ENCODE results near the gene UBE2I. TPM values are rescaled to one million over a fixed set of nuclear protein-coding genes. Genes with fewer than 3 reads are reported as not detected.

The UBE2I gene
- total RNA-seq, 1 donor from 2014 or later: 214 TPM

DNA sequence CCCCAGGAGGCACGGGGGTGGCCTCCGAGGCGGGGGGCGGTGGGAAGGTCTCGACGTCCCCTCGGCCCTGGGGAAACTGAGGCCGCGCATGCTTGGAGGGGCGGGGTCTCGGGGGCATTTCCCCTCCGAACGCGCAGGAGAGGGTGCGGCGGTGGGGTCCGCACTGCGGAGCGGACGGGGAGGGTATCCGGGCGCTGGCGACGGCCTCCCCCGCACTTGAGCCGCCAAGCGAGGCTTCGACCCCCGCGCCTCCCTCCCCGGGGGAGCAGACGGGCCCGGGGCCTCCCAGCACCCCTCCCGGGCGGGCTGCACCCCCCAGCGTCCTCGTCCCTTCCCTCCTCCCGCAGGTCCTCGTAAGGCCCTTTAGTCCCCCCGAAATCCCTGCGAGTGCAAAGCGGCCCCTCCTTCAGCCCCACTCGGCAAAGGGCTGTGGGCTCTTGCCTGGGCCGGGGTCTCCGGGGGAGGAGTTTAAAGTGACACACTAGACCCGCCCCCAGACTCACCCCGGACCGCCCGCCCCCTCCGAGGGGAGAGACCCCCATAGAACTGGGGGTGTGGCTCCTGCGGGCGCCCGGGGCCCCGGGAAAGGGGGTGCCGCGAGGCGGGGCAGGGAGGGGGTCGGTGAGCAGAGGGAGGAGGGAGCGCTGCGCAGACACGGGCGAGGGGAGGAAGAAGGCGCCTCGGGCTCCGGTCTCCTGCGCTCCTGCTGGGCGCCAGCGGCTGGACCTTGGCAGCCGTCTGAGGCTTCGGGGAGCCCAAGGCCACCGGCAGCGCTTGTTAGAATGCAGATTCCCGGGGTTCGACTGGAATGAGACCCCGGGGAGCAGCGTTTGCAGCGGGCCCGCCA is 24.6 kb downstream of the UBE2I start:
- no peak for DNase-seq (ENCODE audit: low spot score in 2 of 2, unreplicated experiment in 2 of 2)
- Mint-ChIP-seq H3K4me3 (no peak overlapping the region), H3K9me3 (no peaks in the 10 kb centered on the region), H3K36me3 (no peaks in the 10 kb centered on the region), H3K27ac (no peak overlapping the region), H3K27me3 (ENCODE audit: low read depth) (peaks cover 68% of the 10 kb centered on the region), H3K4me1 (peaks cover 8% of the 10 kb centered on the region)
- TF ChIP-seq, protein P1, sequence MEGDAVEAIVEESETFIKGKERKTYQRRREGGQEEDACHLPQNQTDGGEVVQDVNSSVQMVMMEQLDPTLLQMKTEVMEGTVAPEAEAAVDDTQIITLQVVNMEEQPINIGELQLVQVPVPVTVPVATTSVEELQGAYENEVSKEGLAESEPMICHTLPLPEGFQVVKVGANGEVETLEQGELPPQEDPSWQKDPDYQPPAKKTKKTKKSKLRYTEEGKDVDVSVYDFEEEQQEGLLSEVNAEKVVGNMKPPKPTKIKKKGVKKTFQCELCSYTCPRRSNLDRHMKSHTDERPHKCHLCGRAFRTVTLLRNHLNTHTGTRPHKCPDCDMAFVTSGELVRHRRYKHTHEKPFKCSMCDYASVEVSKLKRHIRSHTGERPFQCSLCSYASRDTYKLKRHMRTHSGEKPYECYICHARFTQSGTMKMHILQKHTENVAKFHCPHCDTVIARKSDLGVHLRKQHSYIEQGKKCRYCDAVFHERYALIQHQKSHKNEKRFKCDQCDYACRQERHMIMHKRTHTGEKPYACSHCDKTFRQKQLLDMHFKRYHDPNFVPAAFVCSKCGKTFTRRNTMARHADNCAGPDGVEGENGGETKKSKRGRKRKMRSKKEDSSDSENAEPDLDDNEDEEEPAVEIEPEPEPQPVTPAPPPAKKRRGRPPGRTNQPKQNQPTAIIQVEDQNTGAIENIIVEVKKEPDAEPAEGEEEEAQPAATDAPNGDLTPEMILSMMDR (IDR thresholded peaks at IDR 0.05; ENCODE audit: unreplicated experiment): no peak

DNA sequence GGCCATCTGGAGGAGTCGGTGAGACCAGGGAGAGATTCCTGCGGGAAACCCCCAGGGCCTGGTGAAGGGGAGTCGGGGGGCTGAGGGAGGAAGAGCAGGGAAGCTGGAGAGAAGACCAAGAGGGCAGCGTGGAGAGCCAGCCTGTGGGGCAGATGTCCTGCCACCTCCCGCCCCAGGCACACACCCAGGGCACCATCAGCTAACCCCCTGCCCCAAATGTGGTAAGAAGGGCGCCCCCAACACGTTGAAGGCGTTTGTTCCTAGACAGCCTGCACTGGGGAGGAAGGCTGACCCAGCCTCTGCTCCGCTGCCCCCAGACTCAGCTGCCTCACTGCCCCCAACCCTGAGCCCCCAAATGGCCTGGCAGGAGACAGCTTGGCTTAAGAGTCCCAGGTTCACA is 25.3 kb downstream of the UBE2I start:
- TF ChIP-seq, protein P1 (IDR thresholded peaks at IDR 0.05; ENCODE audit: unreplicated experiment): no peak
- H3K36me3 Mint-ChIP-seq: no peaks in the 10 kb centered on the region
- peaks cover 8% of the 10 kb centered on the region for H3K4me1 Mint-ChIP-seq
- H3K27ac Mint-ChIP-seq: no peak overlapping the region
- DNase-seq (ENCODE audit: low spot score in 2 of 2, unreplicated experiment in 2 of 2): no peak
- no peaks in the 10 kb centered on the region for H3K9me3 Mint-ChIP-seq
- peaks cover 68% of the 10 kb centered on the region for H3K27me3 Mint-ChIP-seq (ENCODE audit: low read depth)
- H3K4me3 Mint-ChIP-seq: no peak overlapping the region

DNA sequence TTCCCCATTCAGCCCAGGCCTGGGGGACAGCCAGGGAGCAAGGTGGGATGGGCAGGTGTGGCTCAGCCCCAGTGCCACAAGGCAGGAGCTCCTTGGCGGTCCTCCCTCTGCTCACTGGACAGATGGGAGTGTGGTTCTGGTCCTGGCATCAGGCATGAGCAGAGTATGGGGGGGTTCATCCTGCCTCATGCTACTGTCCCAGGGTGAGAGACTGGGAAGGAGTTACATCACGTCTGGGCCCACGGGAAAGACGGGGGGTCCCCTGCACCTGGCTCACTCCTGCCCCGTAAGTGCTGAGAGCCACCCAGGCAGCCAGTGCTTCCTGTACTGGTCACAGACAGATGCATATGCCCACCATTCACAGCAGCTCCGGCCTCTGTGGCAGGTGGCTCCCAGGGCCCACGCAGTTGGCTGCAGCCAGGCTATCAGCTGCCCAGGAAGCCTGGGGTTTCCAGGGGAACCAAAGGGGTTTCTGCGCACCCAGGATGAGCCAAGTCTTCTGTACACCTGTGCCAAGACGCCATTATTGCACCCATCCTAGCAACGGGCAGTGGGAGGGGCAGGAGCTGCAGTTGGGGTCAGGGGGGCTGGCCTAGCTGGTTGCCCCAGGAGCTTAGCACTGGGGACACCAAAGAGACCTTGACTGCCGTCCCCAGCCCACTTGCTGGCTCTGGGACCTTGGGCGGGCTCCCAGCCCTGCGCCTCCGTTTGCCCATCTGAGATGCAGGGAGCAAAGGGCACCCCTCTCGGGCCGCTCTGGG is 26.0 kb downstream of the UBE2I start:
- no peak for DNase-seq (ENCODE audit: low spot score in 2 of 2, unreplicated experiment in 2 of 2)
- Mint-ChIP-seq H3K36me3 (no peaks in the 10 kb centered on the region), H3K4me3 (no peak overlapping the region), H3K9me3 (no peaks in the 10 kb centered on the region), H3K27me3 (ENCODE audit: low read depth) (peaks cover 68% of the 10 kb centered on the region), H3K4me1 (peaks cover 8% of the 10 kb centered on the region), H3K27ac (no peak overlapping the region)
- TF ChIP-seq, protein P1 (IDR thresholded peaks at IDR 0.05; ENCODE audit: unreplicated experiment): no peak

DNA sequence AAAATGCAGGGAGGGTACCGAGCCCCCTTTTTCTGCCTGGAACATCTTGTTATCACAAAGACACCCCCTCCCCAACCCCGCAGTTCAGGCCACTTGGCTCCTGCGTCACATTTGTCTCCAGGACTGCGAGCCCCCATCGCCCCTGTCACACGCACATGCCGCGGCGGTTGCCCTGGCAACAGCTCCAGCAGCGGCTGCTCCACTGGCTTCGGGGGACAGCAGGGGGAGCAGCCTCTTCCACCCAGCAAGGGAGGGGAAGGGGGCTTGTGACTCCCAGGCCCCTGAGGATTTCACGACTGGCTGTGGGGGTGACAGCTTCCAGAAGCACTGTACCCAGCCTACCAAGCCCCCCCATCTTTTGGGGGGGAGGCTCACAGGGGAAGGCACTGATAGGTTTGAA is 26.6 kb downstream of the UBE2I start:
- no peak overlapping the region for H3K27ac Mint-ChIP-seq
- no peaks in the 10 kb centered on the region for H3K9me3 Mint-ChIP-seq
- peaks cover 8% of the 10 kb centered on the region for H3K4me1 Mint-ChIP-seq
- TF ChIP-seq, protein P1 (IDR thresholded peaks at IDR 0.05; ENCODE audit: unreplicated experiment): no peak
- DNase-seq (ENCODE audit: low spot score in 2 of 2, unreplicated experiment in 2 of 2): no peak
- peaks cover 66% of the 10 kb centered on the region for H3K27me3 Mint-ChIP-seq (ENCODE audit: low read depth)
- no peaks in the 10 kb centered on the region for H3K36me3 Mint-ChIP-seq
- H3K4me3 Mint-ChIP-seq: no peak overlapping the region

DNA sequence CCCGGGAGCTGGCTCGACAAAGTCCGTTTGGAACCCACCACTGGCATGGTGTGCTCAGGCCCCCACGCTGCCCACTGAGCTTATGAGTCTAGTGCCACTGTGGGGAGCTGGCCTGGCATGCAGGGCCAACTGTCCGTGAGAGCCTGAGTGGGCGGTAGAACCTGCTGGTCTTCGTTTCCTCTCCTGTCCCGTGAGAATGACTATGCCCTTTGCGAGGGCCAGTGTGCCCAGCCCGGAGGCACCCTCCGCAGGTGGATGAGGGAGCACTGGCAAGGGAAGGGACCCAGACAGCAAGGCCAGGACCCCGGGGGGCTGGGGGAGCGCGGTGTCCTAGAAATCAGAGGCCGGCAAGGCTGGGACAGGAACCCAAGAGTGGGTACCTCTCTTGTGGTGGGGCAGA is 27.2 kb downstream of the UBE2I start:
- H3K4me3 Mint-ChIP-seq: no peak overlapping the region
- peaks cover 60% of the 10 kb centered on the region for H3K27me3 Mint-ChIP-seq (ENCODE audit: low read depth)
- H3K36me3 Mint-ChIP-seq: no peaks in the 10 kb centered on the region
- H3K27ac Mint-ChIP-seq: no peak overlapping the region
- TF ChIP-seq, protein P1 (IDR thresholded peaks at IDR 0.05; ENCODE audit: unreplicated experiment): no peak
- no peaks in the 10 kb centered on the region for H3K9me3 Mint-ChIP-seq
- DNase-seq (ENCODE audit: low spot score in 2 of 2, unreplicated experiment in 2 of 2): no peak
- H3K4me1 Mint-ChIP-seq: peaks cover 7% of the 10 kb centered on the region

Measured in mesothelial cell of epicardium (in vitro differentiated cells).